Keratinocyte (primary cell): ENCODE data around the gene LHPP. TPM values are rescaled to one million over a fixed set of nuclear protein-coding genes. Genes with fewer than 3 reads are reported as not detected.

ENCODE experiments used
- DNase-seq: peaks from one replicate; pipeline ENCODE4 v3.0.0-alpha.2; 2011; ENCODE audit warnings: low read depth, missing footprints, low spot score
- FAIRE-seq: peaks from 2 replicates; lab custom pipeline; 2011; peaks lifted over from hg19 to GRCh38; lab: Jason Lieb, UNC
- H2AFZ ChIP-seq: 2 replicates; pipeline ENCODE4 v1.6.0; 2012; ENCODE audit warnings: low read length, control low read depth, inconsistent platforms; ENCODE audit not compliant: control insufficient read depth
- H3K27ac ChIP-seq: 2 replicates; pipeline ENCODE4 v1.5.1; 2011; ENCODE audit warnings: low read length; ENCODE audit not compliant: control insufficient read depth, insufficient read depth
- H3K27me3 ChIP-seq: 3 replicates; pipeline ENCODE4 v1.6.0; 2011; ENCODE audit warnings: low read length; ENCODE audit not compliant: control insufficient read depth, insufficient read depth; ENCODE audit errors: extremely low read depth
- H3K36me3 ChIP-seq, 2 experiments: 2 replicates in 1 of 2; 3 replicates in 1 of 2; pipeline ENCODE4 v1.5.1; 2011; ENCODE audit warnings: low read length in 2 of 2, mild to moderate bottlenecking in 1 of 2; ENCODE audit not compliant: control insufficient read depth in 2 of 2, insufficient read depth in 2 of 2; ENCODE audit errors: extremely low read depth in 1 of 2
- H3K4me1 ChIP-seq: 3 replicates; pipeline ENCODE4 v1.5.1; 2011; ENCODE audit warnings: low read length; ENCODE audit not compliant: control insufficient read depth, insufficient read depth; ENCODE audit errors: extremely low read depth
- H3K4me2 ChIP-seq: 3 replicates; pipeline ENCODE4 v1.6.0; 2011; ENCODE audit warnings: low read depth, low read length; ENCODE audit not compliant: control insufficient read depth, insufficient read depth; ENCODE audit errors: extremely low read depth
- H3K4me3 ChIP-seq, 3 experiments: fragments of 200-600 bp in 1 of 3; sonication (generic) in 1 of 3; 2 replicates in 2 of 3; 3 replicates in 1 of 3; pipeline ENCODE4 v1.5.1; 2011 to 2016; ENCODE audit warnings: low read length in 3 of 3, mild to moderate bottlenecking in 3 of 3, control low read depth in 2 of 3, inconsistent platforms in 1 of 3, low read depth in 1 of 3, mixed read lengths in 1 of 3, mixed run types in 1 of 3, moderate library complexity in 1 of 3; ENCODE audit not compliant: control insufficient read depth in 2 of 3, insufficient read depth in 2 of 3; ENCODE audit errors: extremely low read depth in 1 of 3
- H3K79me2 ChIP-seq: 2 replicates; pipeline ENCODE4 v1.6.0; 2012; ENCODE audit warnings: low read length; ENCODE audit not compliant: control insufficient read depth, insufficient read depth
- H3K9ac ChIP-seq: 3 replicates; pipeline ENCODE4 v1.6.0; 2011; ENCODE audit warnings: low read length; ENCODE audit not compliant: control insufficient read depth, insufficient read depth; ENCODE audit errors: extremely low read depth
- H3K9me1 ChIP-seq: 3 replicates; pipeline ENCODE4 v1.6.0; 2011; ENCODE audit warnings: low read length; ENCODE audit not compliant: control insufficient read depth, insufficient read depth; ENCODE audit errors: extremely low read depth
- H3K9me3 ChIP-seq: 2 replicates; pipeline ENCODE4 v1.5.1; 2012; ENCODE audit warnings: low read depth, low read length; ENCODE audit not compliant: control insufficient read depth
- H4K20me1 ChIP-seq: 3 replicates; pipeline ENCODE4 v1.6.0; 2011; ENCODE audit warnings: low read length; ENCODE audit not compliant: control insufficient read depth, insufficient read depth; ENCODE audit errors: extremely low read depth
- EZH2 ChIP-seq: IDR thresholded peaks from one replicate; pipeline ENCODE4 v1.6.1; 2012; ENCODE audit warnings: inconsistent platforms, mild to moderate bottlenecking, low read length, moderate library complexity
- dilution Hi-C: fragments of 300-500 bp; cut with MboI; formaldehyde crosslinking; loops from one replicate; pipeline ENCODE4 v1.7.0; 2020; ENCODE audit warnings: low sequenced_read_pairs; ENCODE audit not compliant: extremely low pct_ligation_motif_present
- polyA plus RNA-seq, 5 experiments: library from polyadenylated mRNA; depleted of rRNA in 3 of 5; stranded (reverse) in 3 of 5; stranded (forward) in 1 of 5; unstranded in 1 of 5; fragments of >200 nt; gene quantifications; 1 replicate in 1 of 5; 2 replicates in 3 of 5; 3 replicates in 1 of 5; pipeline versions ENCODE4 v1.2.1 to v1.2.3, GENCODE V29; 2011 to 2012; ENCODE audit warnings: missing spikeins in 2 of 5, low read depth in 1 of 5, low replicate concordance in 1 of 5
- TF ChIP-seq, protein P1 (sequence below), 3 experiments: IDR thresholded peaks in 1 of 3; conservative IDR thresholded peaks in 1 of 3; optimal IDR thresholded peaks in 1 of 3; 2 replicates in 2 of 3; 3 replicates in 1 of 3; pipeline versions ENCODE3 to v1.5.1; 2011; ENCODE audit warnings: low read length in 3 of 3, mild to moderate bottlenecking in 3 of 3, moderate library complexity in 2 of 3, control low read depth in 1 of 3, inconsistent platforms in 1 of 3; ENCODE audit not compliant: insufficient read depth in 2 of 3; ENCODE audit errors: extremely low read depth in 1 of 3

Gene LHPP
- polyA plus RNA-seq, 1 donor (not counting 4 experiments of a cell fraction or from before 2014, with no cell fraction given), result 13.1 TPM

GRCh38 chr10:124601431-124602120 is 140.0 kb downstream of the LHPP start:
- TF ChIP-seq, protein P1, sequence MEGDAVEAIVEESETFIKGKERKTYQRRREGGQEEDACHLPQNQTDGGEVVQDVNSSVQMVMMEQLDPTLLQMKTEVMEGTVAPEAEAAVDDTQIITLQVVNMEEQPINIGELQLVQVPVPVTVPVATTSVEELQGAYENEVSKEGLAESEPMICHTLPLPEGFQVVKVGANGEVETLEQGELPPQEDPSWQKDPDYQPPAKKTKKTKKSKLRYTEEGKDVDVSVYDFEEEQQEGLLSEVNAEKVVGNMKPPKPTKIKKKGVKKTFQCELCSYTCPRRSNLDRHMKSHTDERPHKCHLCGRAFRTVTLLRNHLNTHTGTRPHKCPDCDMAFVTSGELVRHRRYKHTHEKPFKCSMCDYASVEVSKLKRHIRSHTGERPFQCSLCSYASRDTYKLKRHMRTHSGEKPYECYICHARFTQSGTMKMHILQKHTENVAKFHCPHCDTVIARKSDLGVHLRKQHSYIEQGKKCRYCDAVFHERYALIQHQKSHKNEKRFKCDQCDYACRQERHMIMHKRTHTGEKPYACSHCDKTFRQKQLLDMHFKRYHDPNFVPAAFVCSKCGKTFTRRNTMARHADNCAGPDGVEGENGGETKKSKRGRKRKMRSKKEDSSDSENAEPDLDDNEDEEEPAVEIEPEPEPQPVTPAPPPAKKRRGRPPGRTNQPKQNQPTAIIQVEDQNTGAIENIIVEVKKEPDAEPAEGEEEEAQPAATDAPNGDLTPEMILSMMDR (optimal IDR thresholded peaks at IDR 0.05 in 1 of 3, IDR thresholded peaks at IDR 0.05 in 1 of 3, conservative IDR thresholded peaks at IDR 0.05 in 1 of 3; ENCODE audit: extremely low read depth in 1 of 3, insufficient read depth in 2 of 3, low read length in 3 of 3), result no peak
- no peak for TF ChIP-seq EZH2
- DNase-seq, result no peak
- FAIRE-seq, result no peak

DNA sequence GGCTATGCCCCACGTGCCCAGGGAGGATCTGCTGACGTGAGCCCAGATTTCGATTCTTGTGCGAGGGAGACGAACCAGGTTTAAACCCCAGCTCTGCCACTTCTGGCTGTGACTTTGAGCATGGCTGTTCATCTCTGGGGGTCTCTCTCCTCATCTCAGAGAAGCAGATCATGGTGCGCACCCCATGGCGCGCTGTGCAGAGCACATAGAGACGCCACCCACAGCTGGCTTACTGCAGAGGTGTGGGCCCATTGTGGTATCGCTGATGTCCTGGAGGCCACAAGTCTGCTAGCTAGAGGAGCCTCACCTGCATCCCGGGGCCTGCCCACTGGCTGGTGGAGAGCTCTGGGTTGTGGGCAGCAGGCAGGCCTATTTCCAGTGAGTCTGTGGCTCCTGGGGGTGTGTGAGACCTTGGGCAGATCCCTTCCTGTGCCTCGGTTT is 140.5 kb downstream of the LHPP start:
- Histone ChIP-seq H3K4me3 (no peak overlapping the region), H3K27ac (no peak overlapping the region), H3K9me1 (no peaks in the 10 kb centered on the region), H3K4me1 (no peaks in the 10 kb centered on the region), H3K9ac (no peak overlapping the region), H3K9me3 (no peaks in the 10 kb centered on the region), H3K4me2 (no peak overlapping the region), H3K79me2 (no peaks in the 10 kb centered on the region), H3K27me3 (peaks cover 3% of the 10 kb centered on the region), H3K36me3 (no peaks in the 10 kb centered on the region), H2AFZ (no peak overlapping the region), H4K20me1 (no peaks in the 10 kb centered on the region)
- FAIRE-seq (no peak), DNase-seq (no peak)
- TF ChIP-seq EZH2, result no peak
- TF ChIP-seq, protein P1 (optimal IDR thresholded peaks at IDR 0.05 in 1 of 3, IDR thresholded peaks at IDR 0.05 in 1 of 3, conservative IDR thresholded peaks at IDR 0.05 in 1 of 3; ENCODE audit: extremely low read depth in 1 of 3, insufficient read depth in 2 of 3, low read length in 3 of 3), result no peak
- dilution Hi-C loops, result no loop called here

More at GRCh38 chr10:124601431-124602120, 140.0 kb downstream of the LHPP start:
- Histone ChIP-seq H3K4me1 (no peaks in the 10 kb centered on the region), H3K27ac (no peak overlapping the region), H2AFZ (no peak overlapping the region), H3K4me2 (no peak overlapping the region), H3K9me3 (no peaks in the 10 kb centered on the region), H3K27me3 (peaks cover 3% of the 10 kb centered on the region), H3K9me1 (no peaks in the 10 kb centered on the region), H4K20me1 (no peaks in the 10 kb centered on the region), H3K4me3 (no peak overlapping the region), H3K79me2 (no peaks in the 10 kb centered on the region), H3K9ac (no peak overlapping the region), H3K36me3 (no peaks in the 10 kb centered on the region)
- dilution Hi-C loops, result no loop called here
